GM19463 (cell line): ENCODE measurements around the gene FCRL5.
A peak's percentile ranks its signal among the peaks of the same experiment; 100 is the strongest.

Source experiments
- ATAC-seq: cut with Tn5 transposase; IDR thresholded peaks from one replicate; pipeline ENCODE4 v1.9.1; 2021; ENCODE audit warnings: mild to moderate bottlenecking, moderate library complexity; ENCODE audit not compliant: unreplicated experiment

Gene FCRL5

GRCh38 chr1:157532569-157532968 is 19.7 kb downstream of the FCRL5 start:
- no peak for ATAC-seq

- ATAC-seq, result peak; percentile 73
These were observed 28.4 kb downstream of the FCRL5 start for GRCh38 chr1:157523774-157524493.

- ATAC-seq, result no peak
These were observed 31.3 kb downstream of the FCRL5 start for GRCh38 chr1:157521056-157521455.

GRCh38 chr1:157520386-157520935 is 31.9 kb downstream of the FCRL5 start:
- no peak for ATAC-seq

- no peak for ATAC-seq
These were observed 32.9 kb downstream of the FCRL5 start for GRCh38 chr1:157519451-157519850.

- no peak for ATAC-seq
These were observed 35.3 kb downstream of the FCRL5 start for GRCh38 chr1:157517016-157517415.

GRCh38 chr1:157515709-157516108 is 36.6 kb downstream of the FCRL5 start:
- no peak for ATAC-seq

GRCh38 chr1:157515141-157515540 is 37.2 kb downstream of the FCRL5 start:
- ATAC-seq, result no peak

GRCh38 chr1:157512036-157512969 is 40.0 kb downstream of the FCRL5 start:
- peak; percentile 49 for ATAC-seq

GRCh38 chr1:157509546-157510232 is 42.6 kb downstream of the FCRL5 start:
- no peak for ATAC-seq

- peak; percentile 91 for ATAC-seq
These were observed 46.6 kb downstream of the FCRL5 start for GRCh38 chr1:157505481-157506272.

- no peak for ATAC-seq
These were observed 47.7 kb downstream of the FCRL5 start for GRCh38 chr1:157504646-157505045.

GRCh38 chr1:157499521-157499920 is 52.8 kb downstream of the FCRL5 start:
- no peak for ATAC-seq

- ATAC-seq, result no peak
These were observed 53.6 kb downstream of the FCRL5 start for GRCh38 chr1:157498736-157499090.

GRCh38 chr1:157497987-157498735 is 54.2 kb downstream of the FCRL5 start:
- ATAC-seq, result no peak

- ATAC-seq, result no peak
These were observed 55.0 kb downstream of the FCRL5 start for GRCh38 chr1:157497284-157497683.

GRCh38 chr1:157496121-157496526 is 56.2 kb downstream of the FCRL5 start:
- no peak for ATAC-seq

- no peak for ATAC-seq
These were observed 57.0 kb downstream of the FCRL5 start for GRCh38 chr1:157495285-157495684.

GRCh38 chr1:157494093-157494492 is 58.2 kb downstream of the FCRL5 start:
- ATAC-seq, result no peak
